Heart left ventricle (tissue), 11 donors: ENCODE data around the gene OR5L1. TPM values are rescaled to one million over a fixed set of nuclear protein-coding genes. Genes with fewer than 3 reads are reported as not detected.

Source experiments
- polyA plus RNA-seq, 2 donors: library from polyadenylated mRNA; stranded (reverse); fragments of 200-250 nt; gene quantifications; one replicate each; pipeline ENCODE4 v1.2.3, GENCODE V29; 2013
- total RNA-seq, 9 donors: library from RNA; depleted of rRNA in 2 of 9; stranded (reverse); fragments of >200 nt in 2 of 9; fragmentation: NEBNext Ultra II Directional in 3 of 9; extraction: Animal tissue kit (Norgen Biotek cat#: 25700) in 3 of 9; gene quantifications; one replicate each; pipeline versions ENCODE4 v1.1.0 to v1.2.4, GENCODE V29; 2016 to 2023
- donor health status: ischemic (EF 13 %, LVEDD 7.1; RV severe dilation, severe dysfunction).
- donor health status: healthy with polysubstance abuse.
- donor health status: DM: no; HTN: yes; CAD: no.
- donor health status: DM: no; HTN: no; CAD: no.
- donor health status: ischemic (EF 25% LVEDD 5.7; RV mildly dilated, moderate dysfunction).
- donor health status: healthy.
- donor health status: DM: yes; HTN: yes; CAD: no.
- donor health status: PGD.
- donor health status: nonischemic (EF 23%, LVEDD 6.1; RV moderate dilation, normal function).

Gene OR5L1
- total and polyA plus RNA-seq, 11 donors = not detected

Other genes starting within 250 kb of the OR5L1 start
- gene OR4C16, start 239.2 kb upstream of the OR5L1 start, total RNA-seq = not detected
- gene OR4C16, start 239.2 kb upstream of the OR5L1 start, polyA plus RNA-seq = not detected
- not detected for gene OR4C11, start 203.7 kb upstream of the OR5L1 start, total RNA-seq
- not detected for gene OR4C11, start 203.7 kb upstream of the OR5L1 start, polyA plus RNA-seq
- gene OR4P4, start 176.3 kb upstream of the OR5L1 start, total RNA-seq = not detected
- not detected for gene OR4P4, start 176.3 kb upstream of the OR5L1 start, polyA plus RNA-seq
- gene OR4S2, start 163.0 kb upstream of the OR5L1 start, total RNA-seq = not detected
- not detected for gene OR4S2, start 163.0 kb upstream of the OR5L1 start, polyA plus RNA-seq
- not detected for gene OR4C6, start 149.2 kb upstream of the OR5L1 start, total RNA-seq
- gene OR4C6, start 149.2 kb upstream of the OR5L1 start, polyA plus RNA-seq = not detected
- gene OR5D13, start 37.9 kb upstream of the OR5L1 start, total RNA-seq = not detected
- not detected for gene OR5D13, start 37.9 kb upstream of the OR5L1 start, polyA plus RNA-seq
- gene OR5D14, start 15.8 kb upstream of the OR5L1 start, total RNA-seq = not detected
- not detected for gene OR5D14, start 15.8 kb upstream of the OR5L1 start, polyA plus RNA-seq
- gene OR5D18, start 8.3 kb downstream of the OR5L1 start, total RNA-seq = not detected
- not detected for gene OR5D18, start 8.3 kb downstream of the OR5L1 start, polyA plus RNA-seq
- gene OR5L2, start 15.9 kb downstream of the OR5L1 start, total RNA-seq = not detected
- not detected for gene OR5L2, start 15.9 kb downstream of the OR5L1 start, polyA plus RNA-seq
- gene OR5D16, start 27.4 kb downstream of the OR5L1 start, total RNA-seq = not detected
- not detected for gene OR5D16, start 27.4 kb downstream of the OR5L1 start, polyA plus RNA-seq
- gene TRIM51, start 71.9 kb downstream of the OR5L1 start, total RNA-seq = not detected
- not detected for gene TRIM51, start 71.9 kb downstream of the OR5L1 start, polyA plus RNA-seq
- not detected for gene OR5W2, start 103.2 kb downstream of the OR5L1 start, total RNA-seq
- not detected for gene OR5W2, start 103.2 kb downstream of the OR5L1 start, polyA plus RNA-seq
- gene OR5I1, start 125.0 kb downstream of the OR5L1 start, total RNA-seq = not detected
- not detected for gene OR5I1, start 125.0 kb downstream of the OR5L1 start, polyA plus RNA-seq
- not detected for gene OR10AG1, start 158.6 kb downstream of the OR5L1 start, total RNA-seq
- gene OR10AG1, start 158.6 kb downstream of the OR5L1 start, polyA plus RNA-seq = not detected
- not detected for gene OR5F1, start 183.3 kb downstream of the OR5L1 start, total RNA-seq
- not detected for gene OR5F1, start 183.3 kb downstream of the OR5L1 start, polyA plus RNA-seq
- gene OR5AS1, start 216.3 kb downstream of the OR5L1 start, total RNA-seq = not detected
- gene OR5AS1, start 216.3 kb downstream of the OR5L1 start, polyA plus RNA-seq = not detected